Right lobe of liver (tissue), 6 donors: ENCODE results near the gene RPS6KC1. TPM values are rescaled to one million over a fixed set of nuclear protein-coding genes. Genes with fewer than 3 reads are reported as not detected.
"Not testable (repeated sequence)": the region's sequence is repeated elsewhere in the genome, so short reads cannot be mapped to it uniquely, and the experiment has no call there.

Experiments
- ATAC-seq, 4 donors: fragments of 200-7000 bp; cut with Tn5 transposase; one replicate each; pipeline ENCODE4 v1.9.1; 2020; ENCODE audit warnings: mild to moderate bottlenecking in 4 of 4, moderate library complexity in 4 of 4
- DNase-seq, 3 donors: peaks; one replicate each; pipeline ENCODE4 v3.0.0-alpha.2; 2020
- H3K27ac ChIP-seq, 3 donors: fragments of 200-600 bp; one replicate each; pipeline ENCODE4 v1.8.0; 2022
- H3K27me3 ChIP-seq, 2 donors: fragments of 200-600 bp; one replicate each; pipeline ENCODE4 v1.8.0; 2022
- H3K36me3 ChIP-seq, 4 donors: fragments of 200-600 bp; sonication (generic) in 1 of 4; one replicate each; pipeline versions ENCODE4 v1.5.1 to v1.8.0; 2017 to 2022; ENCODE audit warnings: control low read depth in 1 of 4
- H3K4me1 ChIP-seq, 4 donors: fragments of 200-600 bp; sonication (generic) in 1 of 4; one replicate each; pipeline versions ENCODE4 v1.5.1 to v1.8.0; 2017 to 2022; ENCODE audit warnings: control low read depth in 1 of 4
- H3K4me3 ChIP-seq, 3 donors: fragments of 200-600 bp; one replicate each; pipeline ENCODE4 v1.8.0; 2022
- H3K9me3 ChIP-seq, 4 donors: fragments of 200-600 bp; sonication (generic) in 1 of 4; one replicate each; pipeline versions ENCODE4 v1.5.1 to v1.8.0; 2017 to 2022; ENCODE audit warnings: control low read depth in 1 of 4
- CTCF ChIP-seq, 4 donors: fragments of 200-600 bp in 3 of 4; fragments of 450-650 bp in 1 of 4; IDR thresholded peaks; one replicate each; pipeline versions ENCODE4 v1.5.1 to v1.8.0; 2016 to 2022; ENCODE audit warnings: antibody characterized with exemption in 4 of 4, mild to moderate bottlenecking in 2 of 4
- POLR2A ChIP-seq: fragments of 450-650 bp; IDR thresholded peaks from one replicate; pipeline ENCODE4 v1.6.1; 2017; ENCODE audit warnings: antibody characterized with exemption, mild to moderate bottlenecking
- WGBS: methylation state at CpG from one replicate; pipeline ENCODE4 v1.1.6; 2018; ENCODE audit warnings: low coverage, low lambda C conversion rate; ENCODE audit not compliant: insufficient coverage; ENCODE audit errors: missing lambda C conversion rate; 5-methylcytosine and 5-hydroxymethylcytosine counted together
- intact Hi-C, 2 donors: fragments of 100-400 bp; cut with DNase I; formaldehyde crosslinking; loops; one replicate each; pipeline versions ENCODE4 v1.11.2 to v1.14.1; 2022
- total RNA-seq, 6 experiments: library from RNA; depleted of rRNA in 2 of 6; stranded (reverse); fragments of >200 nt in 2 of 6; fragmentation: NEBNext Ultra II Directional in 3 of 6; extraction: Animal tissue kit (Norgen Biotek cat#: 25700) in 3 of 6; gene quantifications; one replicate each; pipeline versions ENCODE4 v1.1.0 to v1.2.4, GENCODE V29; 2016 to 2023
- donor health status: DM: no; HTN: yes; CAD: no.
- donor health status: DM: no; HTN: no; CAD: no.
- donor health status: DM: no; HTN: no; CAD: no.
- donor health status: DM: no; HTN: yes; CAD: no.
- donor health status: DM: no; HTN: yes; CAD: no.

Gene RPS6KC1
- total RNA-seq, 6 experiments from 2014 or later: 7.7 to 9.1 (median 8.4) TPM

- no peak overlapping the region for H3K27ac ChIP-seq
- H3K36me3 ChIP-seq: no peaks in the 10 kb centered on the region
- DNase-seq (no peak), ATAC-seq (no peak)
- WGBS: 100% methylated on average over 2 of the region's 3 CpGs
- intact Hi-C loops: no loop called here
- no peak for TF ChIP-seq CTCF (IDR thresholded peaks at IDR 0.05)
- TF ChIP-seq POLR2A: no peak
- no peaks in the 10 kb centered on the region for H3K27me3 ChIP-seq
- no peaks in the 10 kb centered on the region for H3K4me1 ChIP-seq
- no peak overlapping the region for H3K4me3 ChIP-seq
- no peaks in the 10 kb centered on the region for H3K9me3 ChIP-seq
Measured at GRCh38 chr1:213200630-213201029, 149.6 kb downstream of the RPS6KC1 start.

- Histone ChIP-seq H3K27ac (no peak overlapping the region), H3K36me3 (no peaks in the 10 kb centered on the region), H3K4me3 (no peak overlapping the region), H3K27me3 (no peaks in the 10 kb centered on the region), H3K4me1 (no peaks in the 10 kb centered on the region), H3K9me3 (no peaks in the 10 kb centered on the region)
- intact Hi-C loops: no loop called here
- no peak for DNase-seq
- peak in 1 of 4 donors; percentile 14 for ATAC-seq
- TF ChIP-seq POLR2A (no peak), CTCF (IDR thresholded peaks at IDR 0.05) (no peak)
- WGBS: 85% methylated on average over 1 of the region's 1 CpG
Measured at GRCh38 chr1:213201380-213202155, 150.5 kb downstream of the RPS6KC1 start.

GRCh38 chr1:213211201-213211600, 160.2 kb downstream of the RPS6KC1 start:
- Histone ChIP-seq H3K4me3 (no peak overlapping the region), H3K4me1 (no peaks in the 10 kb centered on the region), H3K27me3 (no peaks in the 10 kb centered on the region), H3K9me3 (no peaks in the 10 kb centered on the region), H3K27ac (no peak overlapping the region), H3K36me3 (peaks cover 0 to 4% (median 0%) of the 10 kb centered on the region in 4 donors)
- TF ChIP-seq POLR2A (no peak), CTCF (IDR thresholded peaks at IDR 0.05) (no peak)
- WGBS: 88% methylated on average over 2 of the region's 2 CpGs
- DNase-seq: no peak
- intact Hi-C loops: no loop called here
- no peak for ATAC-seq

GRCh38 chr1:213219076-213219475, 168.0 kb downstream of the RPS6KC1 start:
- ATAC-seq, H3K27me3 ChIP-seq, H3K4me3 ChIP-seq, H3K27ac ChIP-seq, H3K4me1 ChIP-seq, intact Hi-C loops, H3K36me3 ChIP-seq, DNase-seq, H3K9me3 ChIP-seq: not testable (repeated sequence)
- WGBS: 100% methylated on average over 2 of the region's 2 CpGs

GRCh38 chr1:213221209-213221608, 170.2 kb downstream of the RPS6KC1 start:
- DNase-seq: no peak
- no peak for TF ChIP-seq POLR2A
- no peak for TF ChIP-seq CTCF (IDR thresholded peaks at IDR 0.05)
- no peak for ATAC-seq
- Histone ChIP-seq H3K4me3 (no peak overlapping the region), H3K36me3 (no peaks in the 10 kb centered on the region), H3K4me1 (no peaks in the 10 kb centered on the region), H3K27me3 (no peaks in the 10 kb centered on the region), H3K27ac (no peak overlapping the region), H3K9me3 (no peaks in the 10 kb centered on the region)
- intact Hi-C loops: no loop called here
- WGBS: 87% methylated on average over 4 of the region's 4 CpGs
